GM19328 (cell line): ENCODE measurements around the gene RIF1.
A peak's percentile ranks its signal among the peaks of the same experiment; 100 is the strongest.

Source experiments
- ATAC-seq: cut with Tn5 transposase; IDR thresholded peaks from one replicate; pipeline ENCODE4 v1.9.1; 2021; ENCODE audit warnings: mild to moderate bottlenecking, moderate library complexity; ENCODE audit not compliant: unreplicated experiment

The RIF1 gene, protein sequence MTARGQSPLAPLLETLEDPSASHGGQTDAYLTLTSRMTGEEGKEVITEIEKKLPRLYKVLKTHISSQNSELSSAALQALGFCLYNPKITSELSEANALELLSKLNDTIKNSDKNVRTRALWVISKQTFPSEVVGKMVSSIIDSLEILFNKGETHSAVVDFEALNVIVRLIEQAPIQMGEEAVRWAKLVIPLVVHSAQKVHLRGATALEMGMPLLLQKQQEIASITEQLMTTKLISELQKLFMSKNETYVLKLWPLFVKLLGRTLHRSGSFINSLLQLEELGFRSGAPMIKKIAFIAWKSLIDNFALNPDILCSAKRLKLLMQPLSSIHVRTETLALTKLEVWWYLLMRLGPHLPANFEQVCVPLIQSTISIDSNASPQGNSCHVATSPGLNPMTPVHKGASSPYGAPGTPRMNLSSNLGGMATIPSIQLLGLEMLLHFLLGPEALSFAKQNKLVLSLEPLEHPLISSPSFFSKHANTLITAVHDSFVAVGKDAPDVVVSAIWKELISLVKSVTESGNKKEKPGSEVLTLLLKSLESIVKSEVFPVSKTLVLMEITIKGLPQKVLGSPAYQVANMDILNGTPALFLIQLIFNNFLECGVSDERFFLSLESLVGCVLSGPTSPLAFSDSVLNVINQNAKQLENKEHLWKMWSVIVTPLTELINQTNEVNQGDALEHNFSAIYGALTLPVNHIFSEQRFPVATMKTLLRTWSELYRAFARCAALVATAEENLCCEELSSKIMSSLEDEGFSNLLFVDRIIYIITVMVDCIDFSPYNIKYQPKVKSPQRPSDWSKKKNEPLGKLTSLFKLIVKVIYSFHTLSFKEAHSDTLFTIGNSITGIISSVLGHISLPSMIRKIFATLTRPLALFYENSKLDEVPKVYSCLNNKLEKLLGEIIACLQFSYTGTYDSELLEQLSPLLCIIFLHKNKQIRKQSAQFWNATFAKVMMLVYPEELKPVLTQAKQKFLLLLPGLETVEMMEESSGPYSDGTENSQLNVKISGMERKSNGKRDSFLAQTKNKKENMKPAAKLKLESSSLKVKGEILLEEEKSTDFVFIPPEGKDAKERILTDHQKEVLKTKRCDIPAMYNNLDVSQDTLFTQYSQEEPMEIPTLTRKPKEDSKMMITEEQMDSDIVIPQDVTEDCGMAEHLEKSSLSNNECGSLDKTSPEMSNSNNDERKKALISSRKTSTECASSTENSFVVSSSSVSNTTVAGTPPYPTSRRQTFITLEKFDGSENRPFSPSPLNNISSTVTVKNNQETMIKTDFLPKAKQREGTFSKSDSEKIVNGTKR (N-terminal part only)

DNA sequence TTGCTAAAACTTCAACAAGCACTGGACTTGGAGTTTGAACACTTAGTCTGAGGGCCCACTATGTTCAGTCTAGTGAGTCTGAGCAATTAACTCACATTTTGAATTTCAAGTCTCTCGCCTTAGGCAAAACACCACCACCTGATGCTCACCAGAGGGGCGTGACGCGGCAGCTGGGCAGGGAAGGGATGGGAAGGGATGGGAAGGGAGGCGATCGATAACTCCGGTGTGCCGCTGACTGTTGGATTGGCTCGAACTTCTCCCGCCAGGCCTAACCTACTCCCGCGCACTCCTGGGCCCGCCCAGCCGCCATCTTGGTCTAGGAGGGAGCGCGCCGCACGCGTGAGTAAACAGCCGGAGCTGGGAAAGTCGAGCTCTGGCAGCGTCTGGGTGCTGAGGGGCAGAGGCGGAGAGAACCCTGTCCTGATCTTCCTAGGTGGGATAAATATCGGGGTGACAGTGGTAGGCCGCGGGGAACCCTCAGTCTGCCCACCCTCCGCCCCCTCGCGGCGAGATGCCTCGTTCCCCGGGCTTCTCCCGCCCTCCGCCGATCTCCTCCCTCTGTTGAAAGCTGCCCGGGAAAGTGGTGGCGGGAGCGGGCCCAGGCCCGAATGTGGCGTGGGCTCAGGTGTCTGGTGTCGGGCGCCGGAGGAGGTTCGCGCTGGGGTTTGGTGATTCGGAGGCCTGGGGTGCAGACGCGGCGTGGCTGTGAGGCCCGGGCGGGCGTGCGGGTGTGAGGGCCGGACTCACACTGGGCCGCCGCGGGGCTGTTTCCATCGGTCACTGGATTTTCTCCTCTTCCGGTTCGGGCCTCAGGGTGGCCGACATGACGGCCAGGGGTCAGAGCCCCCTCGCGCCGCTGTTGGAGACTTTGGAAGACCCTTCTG is at the start of gene RIF1:
Gene RIF1 (plus strand): TSS at position 302 of the 884 bp plus-strand sequence. CDS start 522 bp downstream, at position 824.
- peak; percentile 87 for ATAC-seq

GRCh38 chr2:151361674-151362370 is 47.9 kb upstream of the RIF1 start:
- ATAC-seq, result no peak

GRCh38 chr2:151363709-151364108 is 46.0 kb upstream of the RIF1 start:
- ATAC-seq, result no peak

DNA sequence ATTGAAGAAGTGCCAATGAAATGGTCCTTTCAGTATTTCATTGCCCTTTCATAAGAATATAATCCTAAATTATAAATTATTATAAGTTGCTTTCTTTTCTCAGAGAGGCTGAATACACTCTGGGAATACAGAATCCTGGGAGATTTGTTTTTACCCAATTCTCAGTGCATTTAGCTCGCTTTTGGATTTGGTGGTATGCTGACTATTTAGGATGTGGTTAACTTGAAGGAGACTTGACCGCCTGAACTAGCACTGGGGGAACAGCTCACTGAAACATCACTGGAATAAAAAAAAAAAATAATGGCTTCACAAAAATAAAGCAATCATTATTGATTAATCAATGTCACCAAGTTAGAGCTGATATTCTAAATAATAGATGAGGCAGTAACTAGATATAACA is 42.1 kb upstream of the RIF1 start:
- ATAC-seq, result no peak

- peak; percentile 81 for ATAC-seq
Measured at GRCh38 chr2:151374436-151374835, 35.3 kb upstream of the RIF1 start.

GRCh38 chr2:151379169-151379568 is 30.5 kb upstream of the RIF1 start:
- ATAC-seq, result no peak

DNA sequence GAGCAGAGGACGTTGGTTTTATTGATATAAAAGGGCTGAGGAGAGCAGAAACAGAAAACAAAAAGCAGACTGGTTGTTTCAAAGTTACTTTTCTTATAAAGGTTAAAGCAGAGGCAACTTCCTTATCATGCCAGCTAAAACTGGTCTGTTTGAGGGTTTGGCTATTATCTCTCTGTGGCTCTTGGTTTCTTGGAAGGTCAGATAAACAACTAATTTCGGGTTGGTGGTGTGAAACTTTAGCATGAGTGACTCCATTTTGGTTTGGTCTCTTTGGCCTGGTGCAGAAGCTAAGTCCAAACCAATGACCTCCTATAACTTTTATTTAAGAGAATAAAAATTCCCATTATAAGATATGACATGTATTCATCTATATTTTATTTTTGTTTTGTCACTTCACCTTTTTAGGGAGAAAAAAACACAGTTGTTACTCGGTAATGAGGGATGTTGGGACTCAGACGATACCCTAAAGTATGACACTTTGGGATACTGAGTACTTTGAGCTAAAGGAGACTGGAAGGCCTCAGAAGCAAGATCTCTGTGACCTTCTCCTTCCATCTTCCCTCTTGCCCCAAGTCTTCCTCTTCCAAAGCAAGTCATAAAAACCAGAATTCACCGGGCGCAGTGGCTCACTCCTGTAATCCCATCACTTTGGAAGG is 29.0 kb upstream of the RIF1 start:
- no peak for ATAC-seq

GRCh38 chr2:151381266-151381665 is 28.4 kb upstream of the RIF1 start:
- no peak for ATAC-seq

DNA sequence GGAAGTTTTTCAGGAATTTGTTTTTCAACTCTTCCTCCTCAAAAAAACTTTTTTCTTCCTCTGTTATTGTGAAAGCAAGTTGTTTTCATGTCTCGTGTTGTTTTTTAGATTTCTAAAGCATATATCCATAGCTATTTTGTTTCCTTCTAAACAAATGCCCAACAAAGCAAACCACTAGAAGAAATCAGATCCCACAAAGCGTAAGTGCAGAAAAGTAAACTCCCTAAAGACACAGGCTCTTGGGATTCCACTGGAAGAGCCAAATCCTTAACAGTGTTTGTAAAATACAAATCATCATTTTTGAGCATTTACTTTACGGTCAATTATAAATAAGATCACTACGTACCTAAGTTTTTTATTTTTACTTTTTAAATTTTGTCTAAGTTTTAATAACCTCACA is 21.7 kb upstream of the RIF1 start:
- no peak for ATAC-seq

GRCh38 chr2:151391436-151391835 is 18.3 kb upstream of the RIF1 start:
- no peak for ATAC-seq

DNA sequence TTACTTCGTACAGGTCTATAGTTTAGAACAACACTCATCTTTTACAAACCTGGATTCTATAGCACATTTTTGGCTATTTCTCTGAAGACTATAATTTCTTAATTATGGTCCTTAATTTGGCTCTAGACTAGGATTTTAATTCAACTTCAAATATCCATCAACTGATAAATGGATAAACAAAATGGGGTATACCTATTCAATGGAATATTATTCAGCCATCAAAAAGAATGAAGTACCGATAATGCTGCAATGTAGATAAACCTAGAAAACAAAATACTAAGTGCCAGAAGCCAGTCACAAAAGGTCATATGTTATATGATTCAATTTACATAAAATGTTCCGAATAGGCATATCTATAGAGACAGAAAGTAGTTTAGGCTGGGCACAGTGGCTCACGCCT is 15.2 kb upstream of the RIF1 start:
- ATAC-seq, result no peak

- ATAC-seq, result no peak
Measured at GRCh38 chr2:151395509-151396374, 14.0 kb upstream of the RIF1 start.

DNA sequence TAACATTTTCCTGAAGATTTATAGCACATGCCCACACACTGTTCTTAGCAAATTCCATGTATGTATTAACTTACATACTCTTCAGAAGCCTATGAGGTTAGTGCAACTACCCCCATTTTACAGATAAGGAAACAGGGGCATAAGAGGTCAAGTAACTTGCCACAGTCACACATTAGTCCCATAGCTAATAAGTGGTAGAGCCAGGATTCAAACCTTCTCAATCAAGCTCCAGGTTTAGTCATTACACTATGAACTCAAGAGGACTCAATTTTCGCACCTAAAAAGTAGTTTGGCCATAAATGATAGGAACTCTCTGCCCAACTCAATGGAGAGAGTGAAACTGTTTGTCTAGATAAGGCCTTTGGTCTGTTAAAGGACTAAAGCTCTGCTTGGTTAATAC is 9.7 kb upstream of the RIF1 start:
- ATAC-seq, result no peak

GRCh38 chr2:151401149-151401548 is 8.6 kb upstream of the RIF1 start:
- ATAC-seq, result no peak

DNA sequence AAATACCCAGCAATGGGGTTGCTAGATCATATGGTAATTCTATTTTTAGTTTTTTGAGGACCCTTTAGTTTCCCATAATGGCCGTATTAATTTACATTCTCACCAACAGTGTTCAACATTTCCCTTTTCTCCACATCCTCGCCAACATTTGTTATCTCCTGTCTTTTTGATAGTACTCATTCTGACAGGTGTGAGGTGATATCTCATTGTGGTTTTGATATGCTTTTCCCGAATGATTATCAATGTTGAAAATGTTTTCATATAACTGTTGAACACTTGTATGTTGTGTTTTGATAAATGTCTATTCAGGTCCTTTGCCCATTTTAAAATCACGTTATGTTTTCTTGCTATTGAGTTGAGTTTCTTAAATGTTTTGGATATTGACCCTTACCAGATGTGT is 5.8 kb upstream of the RIF1 start:
- no peak for ATAC-seq

- ATAC-seq, result no peak
Measured at GRCh38 chr2:151405376-151405775, 4.3 kb upstream of the RIF1 start.

GRCh38 chr2:151407281-151407680 is 2.4 kb upstream of the RIF1 start:
- no peak for ATAC-seq
